Hematopoietic multipotent progenitor cell treated with erythropoietin and hydrocortisone succinate and interleukin-3 and kit ligand, for 6 days (in vitro differentiated cells): ENCODE measurements around the gene USP17L30.
"Not testable (repeated sequence)": the region's sequence is repeated elsewhere in the genome, so short reads cannot be mapped to it uniquely, and the experiment has no call there.

ENCODE experiments used
- DNase-seq: peaks from one replicate; pipeline ENCODE4 v3.0.0-alpha.2; 2015

USP17L30 gene

DNA sequence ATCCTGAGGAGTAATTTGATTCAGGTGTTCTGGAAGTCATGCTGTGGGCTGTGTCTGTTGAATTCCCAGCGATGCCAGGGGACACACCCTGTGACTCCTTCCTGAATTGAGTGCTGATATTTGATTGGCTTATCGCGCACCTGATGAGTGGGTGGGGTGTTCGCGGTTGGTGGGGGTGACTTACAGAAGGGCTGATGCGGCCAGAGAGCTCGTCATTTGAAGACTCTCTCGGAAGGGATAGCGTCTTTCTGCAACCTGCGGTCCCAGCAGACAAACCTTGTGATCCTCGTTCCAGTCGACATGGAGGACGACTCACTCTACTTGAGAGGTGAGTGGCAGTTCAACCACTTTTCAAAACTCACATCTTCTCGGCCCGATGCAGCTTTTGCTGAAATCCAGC is at the start of gene USP17L30:
USP17L30 (plus strand) TSS at position 301 of the 400 bp plus-strand sequence; CDS start at position 301, 0 bp downstream.
- DNase-seq = not testable (repeated sequence)

DNA sequence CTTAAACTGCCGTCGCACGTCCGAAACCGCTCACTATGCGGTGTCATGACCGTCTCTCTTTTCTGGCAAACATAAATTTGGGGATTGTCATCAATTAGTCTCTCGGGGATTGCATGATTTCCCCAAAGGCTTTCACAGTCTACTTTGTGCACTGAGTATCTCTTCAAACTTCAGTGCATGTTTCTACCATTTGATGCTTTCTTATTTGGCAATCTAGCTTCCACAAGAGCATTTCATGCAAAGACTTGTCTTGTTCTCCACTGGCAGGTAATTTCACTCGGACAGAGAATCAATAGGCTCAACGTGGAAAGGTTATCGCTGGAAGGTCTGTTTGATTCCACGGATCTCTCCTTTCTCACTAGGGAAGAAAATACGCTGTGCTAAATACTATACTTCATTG is 38.7 kb upstream of the USP17L30 start:
- DNase-seq = not testable (repeated sequence)

- not testable (repeated sequence) for DNase-seq
These were observed 38.1 kb upstream of the USP17L30 start, which contains the start of gene USP17L24 for GRCh38 chr4:9324865-9325264. USP17L24 (plus strand) TSS chr4:9325165; CDS start chr4:9325165, 0 bp downstream.

DNA sequence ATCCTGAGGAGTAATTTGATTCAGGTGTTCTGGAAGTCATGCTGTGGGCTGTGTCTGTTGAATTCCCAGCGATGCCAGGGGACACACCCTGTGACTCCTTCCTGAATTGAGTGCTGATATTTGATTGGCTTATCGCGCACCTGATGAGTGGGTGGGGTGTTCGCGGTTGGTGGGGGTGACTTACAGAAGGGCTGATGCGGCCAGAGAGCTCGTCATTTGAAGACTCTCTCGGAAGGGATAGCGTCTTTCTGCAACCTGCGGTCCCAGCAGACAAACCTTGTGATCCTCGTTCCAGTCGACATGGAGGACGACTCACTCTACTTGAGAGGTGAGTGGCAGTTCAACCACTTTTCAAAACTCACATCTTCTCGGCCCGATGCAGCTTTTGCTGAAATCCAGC is 33.3 kb upstream of the USP17L30 start, which contains the start of gene USP17L25:
USP17L25 (plus strand) TSS at position 301 of the 400 bp plus-strand sequence; CDS start at position 301, 0 bp downstream.
- not testable (repeated sequence) for DNase-seq

DNA sequence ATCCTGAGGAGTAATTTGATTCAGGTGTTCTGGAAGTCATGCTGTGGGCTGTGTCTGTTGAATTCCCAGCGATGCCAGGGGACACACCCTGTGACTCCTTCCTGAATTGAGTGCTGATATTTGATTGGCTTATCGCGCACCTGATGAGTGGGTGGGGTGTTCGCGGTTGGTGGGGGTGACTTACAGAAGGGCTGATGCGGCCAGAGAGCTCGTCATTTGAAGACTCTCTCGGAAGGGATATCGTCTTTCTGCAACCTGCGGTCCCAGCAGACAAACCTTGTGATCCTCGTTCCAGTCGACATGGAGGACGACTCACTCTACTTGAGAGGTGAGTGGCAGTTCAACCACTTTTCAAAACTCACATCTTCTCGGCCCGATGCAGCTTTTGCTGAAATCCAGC is 28.6 kb upstream of the USP17L30 start, which contains the start of gene USP17L26:
USP17L26 (plus strand) TSS at position 301 of the 400 bp plus-strand sequence; CDS start at position 301, 0 bp downstream.
- DNase-seq = not testable (repeated sequence)

GRCh38 chr4:9339103-9339502 is 23.8 kb upstream of the USP17L30 start, which contains the start of gene USP17L5:
USP17L5 (plus strand) TSS chr4:9339403; CDS start chr4:9339403, 0 bp downstream.
- DNase-seq = not testable (repeated sequence)

- not testable (repeated sequence) for DNase-seq
These were observed 19.1 kb upstream of the USP17L30 start, which contains the start of gene USP17L27 for GRCh38 chr4:9343848-9344247. USP17L27 (plus strand) TSS chr4:9344148; CDS start chr4:9344148, 0 bp downstream.

DNA sequence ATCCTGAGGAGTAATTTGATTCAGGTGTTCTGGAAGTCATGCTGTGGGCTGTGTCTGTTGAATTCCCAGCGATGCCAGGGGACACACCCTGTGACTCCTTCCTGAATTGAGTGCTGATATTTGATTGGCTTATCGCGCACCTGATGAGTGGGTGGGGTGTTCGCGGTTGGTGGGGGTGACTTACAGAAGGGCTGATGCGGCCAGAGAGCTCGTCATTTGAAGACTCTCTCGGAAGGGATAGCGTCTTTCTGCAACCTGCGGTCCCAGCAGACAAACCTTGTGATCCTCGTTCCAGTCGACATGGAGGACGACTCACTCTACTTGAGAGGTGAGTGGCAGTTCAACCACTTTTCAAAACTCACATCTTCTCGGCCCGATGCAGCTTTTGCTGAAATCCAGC is 14.3 kb upstream of the USP17L30 start, which contains the start of gene USP17L28:
USP17L28 (plus strand) TSS at position 301 of the 400 bp plus-strand sequence; CDS start at position 301, 0 bp downstream.
- not testable (repeated sequence) for DNase-seq

DNA sequence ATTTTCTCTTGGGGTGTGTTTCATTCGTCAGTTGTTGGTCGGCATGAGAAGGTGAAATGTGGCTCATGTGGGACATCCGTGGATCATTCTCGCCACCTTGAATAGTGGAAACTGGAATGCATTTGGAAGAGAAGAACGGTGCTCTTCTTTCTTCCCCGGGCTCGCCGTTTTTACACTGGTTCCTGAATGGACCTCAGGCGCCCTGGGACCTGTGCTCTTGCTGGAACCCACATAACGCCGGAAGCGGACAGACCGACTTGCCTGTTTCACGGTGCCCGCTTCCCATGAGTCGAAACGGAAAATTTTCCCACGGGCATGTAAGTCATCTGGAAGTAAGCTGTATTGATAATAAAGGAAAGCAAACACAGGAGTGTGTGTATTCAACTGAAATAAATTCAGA is 12.1 kb upstream of the USP17L30 start:
- DNase-seq = not testable (repeated sequence)

- not testable (repeated sequence) for DNase-seq
These were observed 9.6 kb upstream of the USP17L30 start, which contains the start of gene USP17L29 for GRCh38 chr4:9353338-9353737. USP17L29 (plus strand) TSS chr4:9353638; CDS start chr4:9353638, 0 bp downstream.

- DNase-seq = not testable (repeated sequence)
These were observed 17.0 kb downstream of the USP17L30 start for GRCh38 chr4:9379881-9380280.

DNA sequence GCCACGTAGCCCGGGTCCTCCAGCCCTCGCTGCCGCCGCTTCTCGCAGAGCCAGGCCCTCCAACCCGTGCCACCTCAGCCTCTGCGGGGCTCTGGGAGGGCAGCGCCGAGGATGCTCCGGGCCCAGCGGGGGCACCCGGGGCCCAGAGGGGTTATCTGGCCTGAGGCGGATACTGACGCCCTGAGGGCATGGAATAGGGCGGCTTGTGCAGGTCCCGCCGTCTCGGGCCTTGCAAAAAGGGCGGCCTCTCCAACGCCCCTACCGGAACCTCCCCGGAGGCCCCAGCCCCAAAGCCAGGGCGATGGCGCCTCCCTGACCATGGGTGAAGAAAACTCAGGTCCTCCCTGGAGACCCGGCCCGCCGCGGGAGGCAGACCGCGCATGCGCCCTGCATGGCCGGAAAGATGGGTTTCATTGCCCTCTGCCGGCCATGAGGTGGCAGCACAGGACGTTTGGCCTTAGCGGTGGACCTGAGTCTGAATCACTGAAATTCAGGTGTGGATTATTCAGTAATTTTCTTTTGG is 18.1 kb downstream of the USP17L30 start:
- DNase-seq = peak; percentile 14

DNA sequence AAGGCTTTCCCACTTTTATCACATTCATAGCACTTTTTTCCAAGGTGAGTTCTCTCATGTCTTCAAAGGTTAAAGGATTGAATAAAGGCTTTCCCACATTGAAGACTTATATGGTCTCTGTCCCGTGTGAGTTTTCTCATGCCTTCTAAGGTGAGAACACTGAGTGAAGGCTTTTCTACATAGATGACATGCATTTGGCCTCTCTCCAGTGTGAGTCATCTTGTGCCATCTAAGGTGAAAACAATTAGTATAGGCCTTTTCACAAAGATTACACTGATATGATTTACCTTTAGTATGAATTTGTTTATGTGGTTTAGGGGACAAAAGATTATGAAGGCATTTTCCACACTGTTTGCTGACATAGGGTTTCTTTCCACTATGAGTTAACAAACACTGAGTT is 21.2 kb downstream of the USP17L30 start:
- DNase-seq = no peak

GRCh38 chr4:9389001-9389400 is 26.1 kb downstream of the USP17L30 start:
- peak; percentile 2 for DNase-seq

GRCh38 chr4:9405774-9406173 is 42.8 kb downstream of the USP17L30 start:
- not testable (repeated sequence) for DNase-seq

- not testable (repeated sequence) for DNase-seq
These were observed 43.6 kb downstream of the USP17L30 start for GRCh38 chr4:9406491-9406890.

- no peak for DNase-seq
These were observed 46.9 kb downstream of the USP17L30 start for GRCh38 chr4:9409793-9410192.
